Activated T-cell treated with anti-CD3 and anti-CD28 coated beads, Interleukin-2, amount 50 U/mL, for 4 hours (primary cell): ENCODE measurements around the gene PCDHGA2. TPM values are rescaled to one million over a fixed set of nuclear protein-coding genes. Genes with fewer than 3 reads are reported as not detected.
A peak's percentile ranks its signal among the peaks of the same experiment; 100 is the strongest.
"Not testable (repeated sequence)": the region's sequence is repeated elsewhere in the genome, so short reads cannot be mapped to it uniquely, and the experiment has no call there.

Source experiments
- ATAC-seq, 2 donors: fragments of 200-7000 bp; cut with Tn5 transposase; one replicate each; pipeline ENCODE4 v1.10.0; 2021
- DNase-seq: peaks from one replicate; pipeline ENCODE4 v3.0.0-alpha.2; 2020
- H3K27me3 Mint-ChIP-seq: one replicate; pipeline ENCODE4 v1.8.0; 2021; ENCODE audit warnings: low read depth, mixed read lengths
- H3K36me3 Mint-ChIP-seq: one replicate; pipeline ENCODE4 v1.8.0; 2022; ENCODE audit warnings: mixed read lengths; ENCODE audit not compliant: insufficient read depth
- H3K4me1 Mint-ChIP-seq: one replicate; pipeline ENCODE4 v1.8.0; 2021; ENCODE audit warnings: low read depth, mixed read lengths
- H3K4me3 Mint-ChIP-seq: one replicate; pipeline ENCODE4 v1.8.0; 2021; ENCODE audit warnings: mild to moderate bottlenecking, moderate library complexity, mixed read lengths
- H3K9me3 Mint-ChIP-seq: one replicate; pipeline ENCODE4 v1.8.0; 2021; ENCODE audit warnings: mixed read lengths
- total RNA-seq, 3 donors: library from RNA; stranded (reverse); gene quantifications; one replicate each; pipeline ENCODE4 v1.2.1, GENCODE V29; 2021

The PCDHGA2 gene
- total RNA-seq, 3 donors from 2014 or later, result 0.05 TPM; not detected in 2

DNA sequence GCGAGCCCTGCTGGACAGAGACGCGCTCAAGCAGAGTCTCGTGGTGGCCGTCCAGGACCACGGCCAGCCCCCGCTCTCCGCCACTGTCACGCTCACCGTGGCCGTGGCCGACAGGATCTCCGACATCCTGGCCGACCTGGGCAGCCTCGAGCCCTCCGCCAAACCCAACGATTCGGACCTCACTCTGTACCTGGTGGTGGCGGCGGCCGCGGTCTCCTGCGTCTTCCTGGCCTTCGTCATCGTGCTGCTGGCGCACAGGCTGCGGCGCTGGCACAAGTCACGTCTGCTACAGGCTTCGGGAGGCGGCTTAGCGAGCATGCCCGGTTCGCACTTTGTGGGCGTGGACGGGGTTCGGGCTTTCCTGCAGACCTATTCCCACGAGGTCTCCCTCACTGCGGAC is 6.0 kb upstream of the PCDHGA2 start:
- Mint-ChIP-seq H3K9me3 (peaks cover 44% of the 10 kb centered on the region), H3K27me3 (peaks cover 74% of the 10 kb centered on the region)
- H3K4me3 Mint-ChIP-seq, ATAC-seq, H3K36me3 Mint-ChIP-seq, H3K4me1 Mint-ChIP-seq, DNase-seq: not testable (repeated sequence)

DNA sequence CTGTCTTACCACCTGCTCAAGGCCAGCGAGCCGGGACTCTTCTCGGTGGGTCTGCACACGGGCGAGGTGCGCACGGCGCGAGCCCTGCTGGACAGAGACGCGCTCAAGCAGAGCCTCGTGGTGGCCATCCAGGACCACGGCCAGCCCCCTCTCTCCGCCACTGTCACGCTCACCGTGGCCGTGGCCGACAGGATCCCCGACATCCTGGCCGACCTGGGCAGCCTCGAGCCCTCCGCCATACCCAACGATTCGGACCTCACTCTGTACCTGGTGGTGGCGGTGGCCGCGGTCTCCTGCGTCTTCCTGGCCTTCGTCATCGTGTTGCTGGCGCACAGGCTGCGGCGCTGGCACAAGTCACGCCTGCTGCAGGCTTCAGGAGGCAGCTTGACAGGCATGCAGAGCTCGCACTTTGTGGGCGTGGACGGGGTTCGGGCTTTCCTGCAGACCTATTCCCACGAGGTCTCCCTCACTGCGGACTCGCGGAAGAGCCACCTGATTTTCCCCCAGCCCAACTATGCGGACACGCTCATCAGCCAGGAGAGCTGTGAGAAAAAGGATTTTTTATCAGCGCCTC is 2.3 kb downstream of the PCDHGA2 start:
- H3K4me1 Mint-ChIP-seq, ATAC-seq, H3K4me3 Mint-ChIP-seq, H3K36me3 Mint-ChIP-seq, DNase-seq: not testable (repeated sequence)
- H3K27me3 Mint-ChIP-seq, result peaks cover 87% of the 10 kb centered on the region
- H3K9me3 Mint-ChIP-seq, result peaks cover 50% of the 10 kb centered on the region

- Mint-ChIP-seq H3K27me3 (peaks cover 88% of the 10 kb centered on the region), H3K9me3 (peaks cover 44% of the 10 kb centered on the region), H3K4me3 (no peak overlapping the region), H3K4me1 (no peaks in the 10 kb centered on the region), H3K36me3 (peaks cover 3% of the 10 kb centered on the region)
- ATAC-seq, result no peak
- no peak for DNase-seq
These were observed 4.2 kb downstream of the PCDHGA2 start for GRCh38 chr5:141342773-141343172.

GRCh38 chr5:141343242-141343952 is 4.8 kb downstream of the PCDHGA2 start, which contains the start of gene PCDHGA3:
TSS of gene PCDHGA3 (plus strand) at chr5:141343829. CDS start at chr5:141344034, 205 bp downstream.
- Mint-ChIP-seq H3K4me1 (no peaks in the 10 kb centered on the region), H3K27me3 (peaks cover 85% of the 10 kb centered on the region), H3K4me3 (no peak within 1 kb of the TSS), H3K36me3 (peaks cover 3% of the 10 kb centered on the region), H3K9me3 (peaks cover 39% of the 10 kb centered on the region)
- DNase-seq (no peak), ATAC-seq (no peak)

DNA sequence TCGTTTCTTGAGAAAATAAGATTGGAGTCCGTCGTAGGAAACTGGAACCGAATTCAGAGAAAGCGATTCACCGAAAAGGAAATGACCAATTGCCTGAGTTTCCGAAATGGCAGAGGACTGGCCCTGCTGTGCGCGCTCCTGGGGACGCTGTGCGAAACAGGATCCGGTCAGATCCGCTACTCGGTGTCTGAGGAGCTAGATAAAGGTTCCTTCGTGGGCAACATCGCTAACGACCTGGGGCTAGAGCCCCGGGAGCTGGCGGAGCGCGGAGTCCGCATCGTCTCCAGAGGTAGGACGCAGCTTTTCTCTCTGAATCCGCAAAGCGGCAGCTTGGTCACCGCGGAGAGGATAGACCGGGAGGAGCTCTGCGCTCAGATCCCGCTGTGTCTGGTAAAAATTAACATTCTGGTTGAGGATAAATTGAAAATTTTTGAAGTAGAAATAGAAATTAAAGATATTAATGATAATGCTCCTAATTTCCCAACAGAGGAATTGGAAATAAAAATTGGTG is 5.4 kb downstream of the PCDHGA2 start:
- Mint-ChIP-seq H3K9me3 (peaks cover 39% of the 10 kb centered on the region), H3K4me3 (no peak overlapping the region), H3K36me3 (peaks cover 3% of the 10 kb centered on the region), H3K4me1 (no peaks in the 10 kb centered on the region), H3K27me3 (peaks cover 85% of the 10 kb centered on the region)
- DNase-seq (no peak), ATAC-seq (no peak)

DNA sequence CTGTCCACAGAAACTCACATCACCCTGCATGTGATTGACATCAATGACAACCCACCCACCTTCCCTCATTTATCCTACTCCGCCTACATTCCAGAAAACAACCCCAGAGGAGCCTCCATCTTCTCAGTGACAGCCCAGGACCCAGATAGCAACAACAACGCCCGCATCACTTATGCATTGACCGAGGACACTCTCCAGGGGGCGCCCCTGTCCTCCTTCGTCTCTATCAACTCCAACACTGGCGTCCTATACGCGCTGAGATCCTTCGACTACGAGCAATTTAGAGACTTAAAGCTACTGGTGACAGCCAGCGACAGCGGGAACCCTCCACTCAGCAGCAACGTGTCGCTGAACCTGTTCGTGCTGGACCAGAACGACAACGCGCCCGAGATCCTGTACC is 6.8 kb downstream of the PCDHGA2 start:
- Mint-ChIP-seq H3K36me3 (peaks cover 4% of the 10 kb centered on the region), H3K4me1 (no peaks in the 10 kb centered on the region), H3K4me3 (no peak overlapping the region), H3K9me3 (peaks cover 38% of the 10 kb centered on the region), H3K27me3 (peaks cover 81% of the 10 kb centered on the region)
- ATAC-seq (no peak), DNase-seq (no peak)

DNA sequence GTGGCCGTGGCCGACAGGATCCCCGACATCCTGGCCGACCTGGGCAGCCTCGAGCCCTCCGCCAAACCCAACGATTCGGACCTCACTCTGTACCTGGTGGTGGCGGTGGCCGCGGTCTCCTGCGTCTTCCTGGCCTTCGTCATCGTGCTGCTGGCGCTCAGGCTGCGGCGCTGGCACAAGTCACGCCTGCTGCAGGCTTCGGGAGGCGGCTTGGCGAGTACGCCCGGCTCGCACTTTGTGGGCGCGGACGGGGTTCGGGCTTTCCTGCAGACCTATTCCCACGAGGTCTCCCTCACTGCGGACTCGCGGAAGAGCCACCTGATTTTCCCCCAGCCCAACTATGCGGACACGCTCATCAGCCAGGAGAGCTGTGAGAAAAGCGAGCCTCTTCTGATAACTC is 7.5 kb downstream of the PCDHGA2 start:
- H3K4me1 Mint-ChIP-seq, H3K36me3 Mint-ChIP-seq, H3K4me3 Mint-ChIP-seq, DNase-seq, ATAC-seq: not testable (repeated sequence)
- H3K27me3 Mint-ChIP-seq, result peaks cover 84% of the 10 kb centered on the region
- H3K9me3 Mint-ChIP-seq, result peaks cover 35% of the 10 kb centered on the region

GRCh38 chr5:141349917-141350619 is 11.5 kb downstream of the PCDHGA2 start, which contains the start of gene PCDHGB1:
TSS of gene PCDHGB1 (plus strand) at chr5:141350099. CDS start at chr5:141350261, 162 bp downstream.
- Mint-ChIP-seq H3K4me1 (no peaks in the 10 kb centered on the region), H3K9me3 (peaks cover 27% of the 10 kb centered on the region), H3K4me3 (peak within 1 kb of the TSS; percentile 64), H3K36me3 (peaks cover 4% of the 10 kb centered on the region), H3K27me3 (peaks cover 71% of the 10 kb centered on the region)
- ATAC-seq, result no peak
- no peak for DNase-seq

DNA sequence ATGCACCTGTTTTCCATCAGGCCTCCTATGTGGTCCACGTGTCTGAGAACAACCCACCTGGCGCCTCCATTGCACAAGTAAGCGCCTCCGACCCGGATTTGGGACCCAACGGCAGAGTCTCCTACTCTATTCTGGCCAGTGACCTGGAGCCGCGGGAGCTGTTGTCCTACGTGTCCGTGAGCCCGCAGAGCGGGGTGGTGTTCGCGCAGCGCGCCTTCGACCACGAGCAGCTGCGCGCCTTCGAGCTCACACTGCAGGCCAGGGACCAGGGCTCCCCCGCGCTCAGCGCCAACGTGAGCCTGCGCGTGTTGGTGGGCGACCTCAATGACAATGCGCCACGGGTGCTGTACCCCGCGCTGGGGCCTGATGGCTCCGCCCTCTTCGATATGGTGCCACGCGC is 13.0 kb downstream of the PCDHGA2 start:
- ATAC-seq (no peak), DNase-seq (no peak)
- H3K4me3 Mint-ChIP-seq, result no peak overlapping the region
- peaks cover 16% of the 10 kb centered on the region for H3K9me3 Mint-ChIP-seq
- peaks cover 2% of the 10 kb centered on the region for H3K36me3 Mint-ChIP-seq
- H3K27me3 Mint-ChIP-seq, result peaks cover 75% of the 10 kb centered on the region
- H3K4me1 Mint-ChIP-seq, result no peaks in the 10 kb centered on the region

DNA sequence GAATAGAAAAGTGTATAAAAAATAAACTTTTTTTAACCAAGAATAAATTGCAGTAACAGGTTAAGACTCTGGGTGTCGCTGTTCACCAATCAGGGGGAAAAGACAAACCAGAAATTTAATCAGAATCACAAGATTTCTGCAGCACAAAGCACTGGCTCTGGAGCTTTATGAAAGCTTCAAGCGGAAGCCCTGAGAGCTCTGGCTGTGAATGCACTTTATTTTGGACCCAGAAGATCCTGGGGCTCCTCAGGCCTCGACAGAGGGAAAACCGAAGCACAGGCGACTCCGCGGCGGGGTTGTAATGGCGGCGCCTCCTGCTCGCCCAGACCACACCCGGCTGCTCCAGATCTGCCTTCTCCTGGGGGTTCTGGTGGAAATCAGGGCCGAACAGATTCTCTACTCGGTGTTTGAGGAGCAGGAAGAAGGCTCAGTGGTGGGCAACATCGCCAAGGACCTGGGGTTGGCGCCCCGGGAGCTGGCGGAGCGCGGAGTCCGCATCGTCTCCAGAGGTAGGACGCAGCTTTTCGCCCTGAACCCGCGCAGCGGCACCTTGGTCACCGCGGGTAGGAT is 16.4 kb downstream of the PCDHGA2 start, which contains the start of gene PCDHGA4:
Gene PCDHGA4 (plus strand): TSS at position 122 of the 570 bp plus-strand sequence. CDS start 87 bp downstream, at position 209.
- ATAC-seq (no peak), DNase-seq (no peak)
- Mint-ChIP-seq H3K4me3 (peak within 1 kb of the TSS; percentile 45), H3K36me3 (peaks cover 2% of the 10 kb centered on the region), H3K4me1 (no peaks in the 10 kb centered on the region), H3K27me3 (peaks cover 74% of the 10 kb centered on the region), H3K9me3 (peaks cover 24% of the 10 kb centered on the region)

- H3K27me3 Mint-ChIP-seq, result peaks cover 73% of the 10 kb centered on the region
- H3K36me3 Mint-ChIP-seq, result peaks cover 3% of the 10 kb centered on the region
- H3K4me3 Mint-ChIP-seq, result no peak overlapping the region
- no peaks in the 10 kb centered on the region for H3K4me1 Mint-ChIP-seq
- no peak for ATAC-seq
- DNase-seq, result no peak
- H3K9me3 Mint-ChIP-seq, result peaks cover 25% of the 10 kb centered on the region
These were observed 17.1 kb downstream of the PCDHGA2 start for GRCh38 chr5:141355641-141356040.

GRCh38 chr5:141356133-141356532 is 17.6 kb downstream of the PCDHGA2 start:
- H3K27me3 Mint-ChIP-seq, result peaks cover 73% of the 10 kb centered on the region
- DNase-seq (no peak), ATAC-seq (no peak)
- H3K9me3 Mint-ChIP-seq, result peaks cover 30% of the 10 kb centered on the region
- no peaks in the 10 kb centered on the region for H3K4me1 Mint-ChIP-seq
- no peak overlapping the region for H3K4me3 Mint-ChIP-seq
- H3K36me3 Mint-ChIP-seq, result peaks cover 3% of the 10 kb centered on the region

GRCh38 chr5:141356950-141357349 is 18.4 kb downstream of the PCDHGA2 start:
- Mint-ChIP-seq H3K4me3 (no peak overlapping the region), H3K36me3 (peaks cover 3% of the 10 kb centered on the region), H3K4me1 (no peaks in the 10 kb centered on the region), H3K9me3 (peaks cover 31% of the 10 kb centered on the region), H3K27me3 (peaks cover 74% of the 10 kb centered on the region)
- ATAC-seq, result no peak
- DNase-seq, result no peak

DNA sequence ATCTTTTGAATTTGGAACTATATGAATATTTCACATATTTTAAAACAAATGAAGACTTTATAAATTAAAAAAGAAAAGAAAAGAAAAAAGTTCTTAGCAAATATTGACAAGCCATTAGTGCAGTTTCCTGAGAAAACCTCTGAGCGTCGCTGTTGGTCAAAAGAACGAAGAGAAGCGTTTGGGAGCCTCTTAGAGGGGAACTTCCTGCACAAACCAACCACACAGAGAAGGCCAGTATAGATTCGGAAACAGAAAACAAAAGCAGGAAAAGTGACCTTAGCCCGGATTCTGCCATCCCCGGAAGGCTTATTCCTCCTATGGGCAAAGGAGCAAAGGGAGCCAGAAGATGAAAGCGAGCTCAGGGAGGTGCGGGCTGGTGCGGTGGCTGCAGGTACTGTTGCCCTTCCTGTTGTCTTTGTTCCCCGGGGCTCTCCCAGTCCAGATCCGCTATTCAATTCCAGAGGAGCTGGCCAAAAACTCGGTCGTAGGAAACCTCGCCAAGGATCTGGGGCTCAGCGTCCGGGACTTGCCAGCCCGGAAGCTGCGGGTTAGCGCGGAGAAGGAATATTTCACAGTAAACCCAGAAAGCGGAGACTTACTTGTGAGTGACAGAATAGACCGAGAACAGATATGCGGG is 21.3 kb downstream of the PCDHGA2 start, which contains the start of gene PCDHGB2:
Gene PCDHGB2 (plus strand): TSS at position 205 of the 637 bp plus-strand sequence. CDS start 142 bp downstream, at position 347.
- no peaks in the 10 kb centered on the region for H3K4me1 Mint-ChIP-seq
- peaks cover 85% of the 10 kb centered on the region for H3K27me3 Mint-ChIP-seq
- H3K9me3 Mint-ChIP-seq, result peaks cover 34% of the 10 kb centered on the region
- H3K36me3 Mint-ChIP-seq, result peaks cover 3% of the 10 kb centered on the region
- DNase-seq (no peak), ATAC-seq (no peak)
- H3K4me3 Mint-ChIP-seq, result peak within 1 kb of the TSS; percentile 80
